Measurements from ENCODE around the gene TBATA.

Gene TBATA

GRCh38 chr10:70732569-70732968 lies 52.6 kb downstream of the TBATA start:
- Histone ChIP-seq H3K9ac (ENCODE audit: low read depth, low read length) (no peak overlapping the region), H3K4me1 (ENCODE audit: insufficient read depth, low read length) (no peaks in the 10 kb centered on the region)

GRCh38 chr10:70730955-70731354 lies 54.2 kb downstream of the TBATA start:
- Histone ChIP-seq H3K27me3 (ENCODE audit: insufficient read depth, low read length) (no peaks in the 10 kb centered on the region), H3K4me3 (ENCODE audit: low read length) (no peak overlapping the region), H3K36me3 (ENCODE audit: insufficient read depth, low read depth, low read length) (no peaks in the 10 kb centered on the region)

More at GRCh38 chr10:70732569-70732968, 52.6 kb downstream of the TBATA start:
- Histone ChIP-seq H3K4me3 (ENCODE audit: low read length) (no peak overlapping the region), H3K36me3 (ENCODE audit: insufficient read depth, low read depth, low read length) (no peaks in the 10 kb centered on the region), H3K27me3 (ENCODE audit: insufficient read depth, low read length) (no peaks in the 10 kb centered on the region), H3K9me3 (ENCODE audit: insufficient read depth, low read depth, low read length) (no peaks in the 10 kb centered on the region), H3K27ac (ENCODE audit: low read length) (no peak overlapping the region)

GRCh38 chr10:70729763-70730357 lies 55.3 kb downstream of the TBATA start:
- no peak overlapping the region for H3K4me3 ChIP-seq (ENCODE audit: low read length)
- no peak overlapping the region for H3K9ac ChIP-seq (ENCODE audit: low read depth, low read length)
- no peaks in the 10 kb centered on the region for H3K36me3 ChIP-seq (ENCODE audit: insufficient read depth, low read depth, low read length)
- no peaks in the 10 kb centered on the region for H3K27me3 ChIP-seq (ENCODE audit: insufficient read depth, low read length)
- no peaks in the 10 kb centered on the region for H3K4me1 ChIP-seq (ENCODE audit: insufficient read depth, low read length)
- H3K9me3 ChIP-seq (ENCODE audit: insufficient read depth, low read depth, low read length), result no peaks in the 10 kb centered on the region
- no peak overlapping the region for H3K27ac ChIP-seq (ENCODE audit: low read length)

More at GRCh38 chr10:70730955-70731354, 54.2 kb downstream of the TBATA start:
- Histone ChIP-seq H3K27ac (ENCODE audit: low read length) (no peak overlapping the region), H3K9ac (ENCODE audit: low read depth, low read length) (no peak overlapping the region), H3K4me1 (ENCODE audit: insufficient read depth, low read length) (no peaks in the 10 kb centered on the region), H3K9me3 (ENCODE audit: insufficient read depth, low read depth, low read length) (no peaks in the 10 kb centered on the region)

- H3K4me3 ChIP-seq (ENCODE audit: low read length), result no peak overlapping the region
- H3K9ac ChIP-seq (ENCODE audit: low read depth, low read length), result no peak overlapping the region
- H3K27ac ChIP-seq (ENCODE audit: low read length), result no peak overlapping the region
- no peaks in the 10 kb centered on the region for H3K4me1 ChIP-seq (ENCODE audit: insufficient read depth, low read length)
- H3K36me3 ChIP-seq (ENCODE audit: insufficient read depth, low read depth, low read length), result no peaks in the 10 kb centered on the region
- no peaks in the 10 kb centered on the region for H3K9me3 ChIP-seq (ENCODE audit: insufficient read depth, low read depth, low read length)
- H3K27me3 ChIP-seq (ENCODE audit: insufficient read depth, low read length), result no peaks in the 10 kb centered on the region
Measured at GRCh38 chr10:70728328-70728727, 56.8 kb downstream of the TBATA start.

GRCh38 chr10:70726909-70727495 lies 58.2 kb downstream of the TBATA start:
- H3K9ac ChIP-seq (ENCODE audit: low read depth, low read length), result no peak overlapping the region
- H3K36me3 ChIP-seq (ENCODE audit: insufficient read depth, low read depth, low read length), result no peaks in the 10 kb centered on the region
- H3K4me3 ChIP-seq (ENCODE audit: low read length), result no peak overlapping the region
- H3K27ac ChIP-seq (ENCODE audit: low read length), result no peak overlapping the region
- H3K27me3 ChIP-seq (ENCODE audit: insufficient read depth, low read length), result no peaks in the 10 kb centered on the region
- no peaks in the 10 kb centered on the region for H3K9me3 ChIP-seq (ENCODE audit: insufficient read depth, low read depth, low read length)
- no peaks in the 10 kb centered on the region for H3K4me1 ChIP-seq (ENCODE audit: insufficient read depth, low read length)

GRCh38 chr10:70723771-70724170 lies 61.4 kb downstream of the TBATA start:
- no peak overlapping the region for H3K4me3 ChIP-seq (ENCODE audit: low read length)
- H3K4me1 ChIP-seq (ENCODE audit: insufficient read depth, low read length), result no peaks in the 10 kb centered on the region
- H3K9me3 ChIP-seq (ENCODE audit: insufficient read depth, low read depth, low read length), result no peaks in the 10 kb centered on the region
- no peaks in the 10 kb centered on the region for H3K27me3 ChIP-seq (ENCODE audit: insufficient read depth, low read length)
- no peak overlapping the region for H3K9ac ChIP-seq (ENCODE audit: low read depth, low read length)
- no peak overlapping the region for H3K27ac ChIP-seq (ENCODE audit: low read length)
- no peaks in the 10 kb centered on the region for H3K36me3 ChIP-seq (ENCODE audit: insufficient read depth, low read depth, low read length)

- H3K4me1 ChIP-seq (ENCODE audit: insufficient read depth, low read length), result no peaks in the 10 kb centered on the region
- no peaks in the 10 kb centered on the region for H3K9me3 ChIP-seq (ENCODE audit: insufficient read depth, low read depth, low read length)
- no peak overlapping the region for H3K4me3 ChIP-seq (ENCODE audit: low read length)
- no peaks in the 10 kb centered on the region for H3K36me3 ChIP-seq (ENCODE audit: insufficient read depth, low read depth, low read length)
- H3K9ac ChIP-seq (ENCODE audit: low read depth, low read length), result no peak overlapping the region
- H3K27ac ChIP-seq (ENCODE audit: low read length), result no peak overlapping the region
- H3K27me3 ChIP-seq (ENCODE audit: insufficient read depth, low read length), result no peaks in the 10 kb centered on the region
Measured at GRCh38 chr10:70722820-70723424, 62.3 kb downstream of the TBATA start.

Data from iPS-20b (cell line).